ENCODE results near the gene THAP4. TPM values are rescaled to one million over a fixed set of nuclear protein-coding genes. Genes with fewer than 3 reads are reported as not detected.

THAP4 gene
- total and polyA plus RNA-seq, 4 donors, result 18.5 to 48.4 (median 45.5) TPM

DNA sequence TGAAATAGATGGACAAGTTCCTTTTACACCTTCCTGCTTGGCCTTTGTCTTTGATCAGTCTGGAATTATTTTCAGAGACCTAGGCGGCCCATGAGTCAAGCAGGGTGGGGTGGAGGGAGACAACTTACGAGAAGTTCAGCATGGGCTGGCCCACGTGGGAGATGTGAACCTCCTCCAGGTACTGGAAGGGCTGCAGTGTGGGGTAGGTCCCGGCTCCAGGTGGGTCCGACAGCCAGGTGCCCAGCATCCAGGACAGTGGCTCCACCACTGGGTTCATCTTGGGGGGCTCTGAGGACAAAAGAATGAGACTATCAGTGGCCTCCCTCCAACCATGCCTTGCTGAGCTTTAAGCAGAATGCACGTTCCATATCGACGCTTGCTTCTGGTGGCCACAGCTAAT is 30.8 kb downstream of the THAP4 start:
- no peak for DNase-seq (ENCODE audit: low read depth in 4 of 6, low spot score in 6 of 6)
- H3K4me3 ChIP-seq (ENCODE audit: low read depth, low read length), result no peak overlapping the region
- 98% methylated on average over 8 of the region's 8 CpGs for WGBS (ENCODE audit: insufficient coverage)
- no peaks in the 10 kb centered on the region for H3K9me3 ChIP-seq (ENCODE audit: control insufficient read depth, insufficient read depth, low read length)
- H3K4me1 ChIP-seq (ENCODE audit: control insufficient read depth, insufficient read depth, low read length), result peaks cover 15% of the 10 kb centered on the region
- no peaks in the 10 kb centered on the region for H3K27me3 ChIP-seq (ENCODE audit: control insufficient read depth, insufficient read depth, low read length)
- H3K27ac ChIP-seq (ENCODE audit: low read depth, low read length), result no peak overlapping the region
- peaks cover 57% of the 10 kb centered on the region for H3K36me3 ChIP-seq (ENCODE audit: control insufficient read depth, insufficient read depth, low read length)

- H3K9me3 ChIP-seq (ENCODE audit: control insufficient read depth, insufficient read depth, low read length), result no peaks in the 10 kb centered on the region
- no peaks in the 10 kb centered on the region for H3K4me1 ChIP-seq (ENCODE audit: control insufficient read depth, insufficient read depth, low read length)
- 100% methylated on average over 3 of the region's 5 CpGs for WGBS (ENCODE audit: insufficient coverage)
- no peaks in the 10 kb centered on the region for H3K27me3 ChIP-seq (ENCODE audit: control insufficient read depth, insufficient read depth, low read length)
- DNase-seq (ENCODE audit: low read depth in 4 of 6, low spot score in 6 of 6), result no peak
- H3K4me3 ChIP-seq (ENCODE audit: low read depth, low read length), result no peak overlapping the region
- no peak overlapping the region for H3K27ac ChIP-seq (ENCODE audit: low read depth, low read length)
- peaks cover 56% of the 10 kb centered on the region for H3K36me3 ChIP-seq (ENCODE audit: control insufficient read depth, insufficient read depth, low read length)
These were observed 33.3 kb downstream of the THAP4 start for GRCh38 chr2:241603686-241604085.

- DNase-seq (ENCODE audit: low read depth in 4 of 6, low spot score in 6 of 6), result no peak
- Histone ChIP-seq H3K27ac (ENCODE audit: low read depth, low read length) (no peak overlapping the region), H3K36me3 (ENCODE audit: control insufficient read depth, insufficient read depth, low read length) (peaks cover 50% of the 10 kb centered on the region), H3K27me3 (ENCODE audit: control insufficient read depth, insufficient read depth, low read length) (no peaks in the 10 kb centered on the region), H3K4me3 (ENCODE audit: low read depth, low read length) (no peak overlapping the region), H3K9me3 (ENCODE audit: control insufficient read depth, insufficient read depth, low read length) (no peaks in the 10 kb centered on the region), H3K4me1 (ENCODE audit: control insufficient read depth, insufficient read depth, low read length) (no peaks in the 10 kb centered on the region)
- WGBS (ENCODE audit: insufficient coverage), result 97% methylated on average over 17 of the region's 17 CpGs
These were observed 34.2 kb downstream of the THAP4 start for GRCh38 chr2:241602720-241603119.

DNA sequence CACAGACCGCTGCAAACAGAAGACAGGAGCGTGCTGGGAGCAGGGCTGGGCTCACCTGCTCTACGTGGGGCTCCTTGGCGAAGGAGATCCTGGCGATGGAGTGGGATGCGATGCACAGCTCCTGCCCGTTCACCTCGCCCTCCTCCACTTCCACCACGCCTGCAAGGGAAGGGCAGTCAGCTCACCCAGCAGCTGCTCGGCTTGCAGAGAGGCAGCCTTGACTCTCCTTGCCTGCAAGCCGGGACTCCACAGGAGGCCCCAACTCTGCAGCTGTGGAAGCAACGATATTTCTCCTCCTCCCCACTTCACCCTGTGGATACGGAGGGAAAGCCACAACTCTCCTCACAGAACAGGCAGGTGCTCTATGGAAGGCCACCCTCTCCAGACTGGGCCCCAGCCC is 35.1 kb downstream of the THAP4 start:
- H3K9me3 ChIP-seq (ENCODE audit: control insufficient read depth, insufficient read depth, low read length), result no peaks in the 10 kb centered on the region
- no peak for DNase-seq (ENCODE audit: low read depth in 4 of 6, low spot score in 6 of 6)
- no peaks in the 10 kb centered on the region for H3K4me1 ChIP-seq (ENCODE audit: control insufficient read depth, insufficient read depth, low read length)
- no peak overlapping the region for H3K4me3 ChIP-seq (ENCODE audit: low read depth, low read length)
- peaks cover 49% of the 10 kb centered on the region for H3K36me3 ChIP-seq (ENCODE audit: control insufficient read depth, insufficient read depth, low read length)
- no peak overlapping the region for H3K27ac ChIP-seq (ENCODE audit: low read depth, low read length)
- no peaks in the 10 kb centered on the region for H3K27me3 ChIP-seq (ENCODE audit: control insufficient read depth, insufficient read depth, low read length)
- 90% methylated on average over 13 of the region's 13 CpGs for WGBS (ENCODE audit: insufficient coverage)

DNA sequence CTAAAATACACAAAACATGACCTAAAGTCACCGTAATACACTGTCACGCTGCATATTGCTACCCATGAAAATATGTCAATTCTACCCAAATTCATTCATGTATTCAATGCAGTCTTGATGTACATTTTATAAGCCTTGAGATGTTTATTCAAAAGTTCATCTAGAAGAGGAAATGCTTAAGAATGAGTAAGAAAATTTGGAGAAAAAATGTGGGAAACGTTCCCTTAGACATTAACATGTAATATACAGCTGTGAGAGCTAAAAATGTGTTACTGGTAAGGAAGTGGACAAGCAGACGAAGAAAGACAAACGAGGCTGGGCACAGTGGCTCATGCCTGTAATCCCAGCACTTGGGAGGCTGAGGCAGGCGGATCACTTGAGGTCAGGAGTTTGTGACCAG is 37.3 kb downstream of the THAP4 start:
- Histone ChIP-seq H3K9me3 (ENCODE audit: control insufficient read depth, insufficient read depth, low read length) (no peaks in the 10 kb centered on the region), H3K4me3 (ENCODE audit: low read depth, low read length) (no peak overlapping the region), H3K27me3 (ENCODE audit: control insufficient read depth, insufficient read depth, low read length) (no peaks in the 10 kb centered on the region), H3K36me3 (ENCODE audit: control insufficient read depth, insufficient read depth, low read length) (peaks cover 54% of the 10 kb centered on the region), H3K27ac (ENCODE audit: low read depth, low read length) (no peak overlapping the region), H3K4me1 (ENCODE audit: control insufficient read depth, insufficient read depth, low read length) (no peaks in the 10 kb centered on the region)
- DNase-seq (ENCODE audit: low read depth in 4 of 6, low spot score in 6 of 6), result no peak
- WGBS (ENCODE audit: insufficient coverage), result 91% methylated on average over 3 of the region's 6 CpGs

DNA sequence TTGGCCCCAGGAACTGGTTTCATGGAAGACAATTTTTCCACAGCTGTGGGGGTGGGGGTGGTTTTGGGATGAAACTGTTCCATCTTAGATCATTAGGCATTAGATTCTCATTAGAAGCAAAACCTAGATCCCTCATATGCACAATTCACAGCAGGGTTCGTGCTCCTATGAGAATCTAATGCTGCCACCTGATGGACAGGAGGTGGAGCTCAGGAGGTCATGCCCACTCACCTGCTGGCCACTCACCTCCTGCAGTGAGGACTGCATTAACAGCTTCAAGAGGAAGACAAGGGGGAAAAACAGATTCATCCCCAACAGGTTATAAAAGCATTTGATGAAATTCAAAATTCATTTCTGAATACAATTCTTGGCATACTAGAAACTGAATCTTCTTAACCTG is 38.5 kb downstream of the THAP4 start:
- 83% methylated on average over 1 of the region's 1 CpG for WGBS (ENCODE audit: insufficient coverage)
- Histone ChIP-seq H3K27ac (ENCODE audit: low read depth, low read length) (no peak overlapping the region), H3K27me3 (ENCODE audit: control insufficient read depth, insufficient read depth, low read length) (no peaks in the 10 kb centered on the region), H3K9me3 (ENCODE audit: control insufficient read depth, insufficient read depth, low read length) (no peaks in the 10 kb centered on the region), H3K4me3 (ENCODE audit: low read depth, low read length) (no peak overlapping the region), H3K4me1 (ENCODE audit: control insufficient read depth, insufficient read depth, low read length) (no peaks in the 10 kb centered on the region), H3K36me3 (ENCODE audit: control insufficient read depth, insufficient read depth, low read length) (peaks cover 63% of the 10 kb centered on the region)
- DNase-seq (ENCODE audit: low read depth in 4 of 6, low spot score in 6 of 6), result no peak

- Histone ChIP-seq H3K27me3 (ENCODE audit: control insufficient read depth, insufficient read depth, low read length) (no peaks in the 10 kb centered on the region), H3K9me3 (ENCODE audit: control insufficient read depth, insufficient read depth, low read length) (no peaks in the 10 kb centered on the region), H3K4me3 (ENCODE audit: low read depth, low read length) (no peak overlapping the region), H3K4me1 (ENCODE audit: control insufficient read depth, insufficient read depth, low read length) (no peaks in the 10 kb centered on the region), H3K36me3 (ENCODE audit: control insufficient read depth, insufficient read depth, low read length) (peaks cover 66% of the 10 kb centered on the region), H3K27ac (ENCODE audit: low read depth, low read length) (no peak overlapping the region)
- no peak for DNase-seq (ENCODE audit: low read depth in 4 of 6, low spot score in 6 of 6)
- WGBS (ENCODE audit: insufficient coverage), result 68% methylated on average over 5 of the region's 5 CpGs
These were observed 38.9 kb downstream of the THAP4 start for GRCh38 chr2:241598061-241598460.

- Histone ChIP-seq H3K4me1 (ENCODE audit: control insufficient read depth, insufficient read depth, low read length) (no peaks in the 10 kb centered on the region), H3K27me3 (ENCODE audit: control insufficient read depth, insufficient read depth, low read length) (no peaks in the 10 kb centered on the region), H3K36me3 (ENCODE audit: control insufficient read depth, insufficient read depth, low read length) (peaks cover 66% of the 10 kb centered on the region), H3K4me3 (ENCODE audit: low read depth, low read length) (no peak overlapping the region), H3K9me3 (ENCODE audit: control insufficient read depth, insufficient read depth, low read length) (no peaks in the 10 kb centered on the region), H3K27ac (ENCODE audit: low read depth, low read length) (no peak overlapping the region)
- no peak for DNase-seq (ENCODE audit: low read depth in 4 of 6, low spot score in 6 of 6)
- WGBS (ENCODE audit: insufficient coverage), result 100% methylated on average over 3 of the region's 6 CpGs
These were observed 39.4 kb downstream of the THAP4 start for GRCh38 chr2:241597561-241597960.

DNA sequence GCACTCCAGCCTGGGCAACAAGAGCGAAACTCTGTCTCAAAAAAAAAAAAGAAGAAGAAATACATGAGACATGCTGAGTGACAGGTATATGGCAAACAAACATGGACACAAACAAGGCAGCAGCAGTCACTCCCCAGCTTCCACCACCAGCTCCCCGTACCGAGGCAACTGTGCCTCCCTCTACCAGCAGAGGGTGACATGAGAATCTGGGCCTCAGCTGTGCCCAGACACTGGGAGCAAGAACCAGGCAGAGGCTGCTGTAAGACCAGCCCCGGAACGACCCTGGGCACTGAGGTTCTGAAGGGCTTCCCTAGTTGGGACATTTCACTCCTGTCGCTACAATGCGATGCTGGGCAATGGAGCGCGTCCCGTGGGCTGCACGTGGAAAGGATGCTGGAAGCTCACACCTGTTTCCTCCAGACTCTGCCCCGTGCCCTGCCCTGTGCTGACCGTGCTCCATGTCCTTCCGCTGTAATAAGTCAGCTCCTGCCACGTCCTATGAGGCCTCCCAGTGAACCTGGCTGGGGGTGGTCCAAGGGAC is 41.3 kb downstream of the THAP4 start:
- no peaks in the 10 kb centered on the region for H3K27me3 ChIP-seq (ENCODE audit: control insufficient read depth, insufficient read depth, low read length)
- no peak overlapping the region for H3K27ac ChIP-seq (ENCODE audit: low read depth, low read length)
- no peak for DNase-seq (ENCODE audit: low read depth in 4 of 6, low spot score in 6 of 6)
- WGBS (ENCODE audit: insufficient coverage), result 87% methylated on average over 12 of the region's 15 CpGs
- H3K9me3 ChIP-seq (ENCODE audit: control insufficient read depth, insufficient read depth, low read length), result no peaks in the 10 kb centered on the region
- H3K4me3 ChIP-seq (ENCODE audit: low read depth, low read length), result no peak overlapping the region
- H3K4me1 ChIP-seq (ENCODE audit: control insufficient read depth, insufficient read depth, low read length), result no peaks in the 10 kb centered on the region
- H3K36me3 ChIP-seq (ENCODE audit: control insufficient read depth, insufficient read depth, low read length), result peaks cover 67% of the 10 kb centered on the region

DNA sequence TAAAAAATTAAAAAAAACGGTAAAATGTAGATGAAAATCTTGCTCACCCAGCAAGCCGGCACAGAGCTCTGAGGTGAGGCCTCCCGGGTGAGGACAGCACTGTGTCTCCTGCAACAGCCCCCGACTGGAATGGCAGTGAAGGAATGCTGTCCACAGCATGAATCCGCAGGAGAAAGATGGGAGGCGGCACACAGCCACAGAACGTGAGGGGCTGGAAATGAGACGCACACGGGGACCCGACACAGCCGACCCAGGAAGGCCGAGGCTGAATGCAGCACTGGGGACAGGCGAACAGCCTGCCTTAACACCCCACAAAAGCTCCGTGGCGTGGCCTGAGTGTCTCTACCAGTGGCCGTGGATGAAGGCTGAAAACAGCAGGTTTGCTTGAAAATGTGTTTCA is 43.7 kb downstream of the THAP4 start:
- Histone ChIP-seq H3K9me3 (ENCODE audit: control insufficient read depth, insufficient read depth, low read length) (peaks cover 3% of the 10 kb centered on the region), H3K4me3 (ENCODE audit: low read depth, low read length) (no peak overlapping the region), H3K27ac (ENCODE audit: low read depth, low read length) (no peak overlapping the region), H3K4me1 (ENCODE audit: control insufficient read depth, insufficient read depth, low read length) (no peaks in the 10 kb centered on the region), H3K36me3 (ENCODE audit: control insufficient read depth, insufficient read depth, low read length) (peaks cover 69% of the 10 kb centered on the region), H3K27me3 (ENCODE audit: control insufficient read depth, insufficient read depth, low read length) (no peaks in the 10 kb centered on the region)
- whole genome bisulfite sequencing (ENCODE audit: insufficient coverage), result 91% methylated on average over 13 of the region's 16 CpGs
- no peak for DNase-seq (ENCODE audit: low read depth in 4 of 6, low spot score in 6 of 6)

Measured in spinal cord (tissue), 10 donors.